Fibroblast of lung (primary cell): ENCODE data around the gene TBC1D5. TPM values are rescaled to one million over a fixed set of nuclear protein-coding genes. Genes with fewer than 3 reads are reported as not detected.
"Not testable (repeated sequence)": the region's sequence is repeated elsewhere in the genome, so short reads cannot be mapped to it uniquely, and the experiment has no call there.

Source experiments
- DNase-seq, 2 donors: peaks; one replicate each; pipeline versions ENCODE4 v3.0.0 to v3.0.0-alpha.2; 2010; ENCODE audit warnings: low read depth in 2 of 2
- H2AFZ ChIP-seq: 2 replicates; pipeline ENCODE4 v1.5.1; 2012; ENCODE audit warnings: low read length, control low read depth, inconsistent platforms
- H3K27ac ChIP-seq: 2 replicates; pipeline ENCODE4 v1.5.1; 2011; ENCODE audit warnings: low read length, control low read depth; ENCODE audit not compliant: insufficient read depth
- H3K27me3 ChIP-seq: 2 replicates; pipeline ENCODE4 v1.5.1; 2011; ENCODE audit warnings: mild to moderate bottlenecking, low read length; ENCODE audit not compliant: control insufficient read depth, insufficient read depth
- H3K36me3 ChIP-seq: 2 replicates; pipeline ENCODE4 v1.5.1; 2011; ENCODE audit warnings: low read length; ENCODE audit not compliant: control insufficient read depth, insufficient read depth
- H3K4me1 ChIP-seq: 2 replicates; pipeline ENCODE4 v1.5.1; 2011; ENCODE audit warnings: low read length; ENCODE audit not compliant: control insufficient read depth, insufficient read depth; ENCODE audit errors: extremely low read depth
- H3K4me2 ChIP-seq: 2 replicates; pipeline ENCODE4 v1.5.1; 2011; ENCODE audit warnings: low read length, control low read depth; ENCODE audit not compliant: insufficient read depth; ENCODE audit errors: extremely low read depth
- H3K4me3 ChIP-seq, 4 experiments: fragments of 200-600 bp in 1 of 4; sonication (generic) in 1 of 4; replicated peaks in 1 of 4; 2 replicates each; pipeline ENCODE4 v1.5.1; 2011 to 2016; ENCODE audit warnings: low read length in 4 of 4, low read depth in 3 of 4, mild to moderate bottlenecking in 3 of 4, control low read depth in 2 of 4, inconsistent platforms in 1 of 4, mixed read lengths in 1 of 4; ENCODE audit not compliant: insufficient read depth in 1 of 4; ENCODE audit errors: control extremely low read depth in 1 of 4
- H3K79me2 ChIP-seq: 2 replicates; pipeline ENCODE4 v1.5.1; 2012; ENCODE audit warnings: mild to moderate bottlenecking, low read length, inconsistent platforms; ENCODE audit not compliant: control insufficient read depth, insufficient read depth
- H3K9ac ChIP-seq: 2 replicates; pipeline ENCODE4 v1.5.1; 2011; ENCODE audit warnings: mild to moderate bottlenecking, low read length, control low read depth; ENCODE audit not compliant: insufficient read depth
- H3K9me3 ChIP-seq: 2 replicates; pipeline ENCODE4 v1.5.1; 2012; ENCODE audit warnings: low read depth, low read length; ENCODE audit not compliant: control insufficient read depth, insufficient read depth
- H4K20me1 ChIP-seq: 2 replicates; pipeline ENCODE4 v1.5.1; 2011; ENCODE audit warnings: low read length; ENCODE audit not compliant: control insufficient read depth, insufficient read depth; ENCODE audit errors: extremely low read depth
- CTCF ChIP-seq, 2 donors: IDR thresholded peaks in 1 of 2; conservative IDR thresholded peaks in 1 of 2; 1 replicate in 1 of 2; 2 replicates in 1 of 2; pipeline ENCODE4 v1.5.1; 2011 to 2012; ENCODE audit warnings: low read length in 2 of 2, control low read depth in 1 of 2, inconsistent platforms in 1 of 2, low read depth in 1 of 2, mild to moderate bottlenecking in 1 of 2
- EZH2 ChIP-seq: IDR thresholded peaks from 2 replicates; pipeline ENCODE4 v1.5.1; 2012; ENCODE audit warnings: low read length, control low read depth, mild to moderate bottlenecking; ENCODE audit errors: missing control alignments
- polyA plus RNA-seq, 2 donors: library from polyadenylated mRNA; depleted of rRNA in 1 of 2; stranded (reverse) in 1 of 2; unstranded in 1 of 2; fragments of >200 nt; gene quantifications; 2 replicates each; pipeline ENCODE4 v1.2.1, GENCODE V29; 2011 to 2012; ENCODE audit warnings: missing spikeins in 1 of 2
- total RNA-seq: library from RNA; depleted of rRNA; stranded (reverse); fragments of >200 nt; gene quantifications from 2 replicates; pipeline ENCODE4 v1.2.1, GENCODE V29; 2014

TBC1D5 gene
- total and polyA plus RNA-seq, 2 donors (not counting 1 experiment from before 2014, with no cell fraction given), result 43.6 to 129 TPM

GRCh38 chr3:17779304-17780250 lies 37.1 kb upstream of the TBC1D5 start:
- H3K9ac ChIP-seq, H3K4me2 ChIP-seq, H2AFZ ChIP-seq, H3K79me2 ChIP-seq, H3K9me3 ChIP-seq, H3K4me3 ChIP-seq, H3K27ac ChIP-seq, H3K4me1 ChIP-seq, H3K36me3 ChIP-seq, H3K27me3 ChIP-seq, DNase-seq, H4K20me1 ChIP-seq: not testable (repeated sequence)

- H2AFZ ChIP-seq, H3K27ac ChIP-seq, H3K9me3 ChIP-seq, H3K9ac ChIP-seq, H3K27me3 ChIP-seq, H3K79me2 ChIP-seq, H3K4me1 ChIP-seq, H3K36me3 ChIP-seq, DNase-seq, H4K20me1 ChIP-seq, H3K4me3 ChIP-seq, H3K4me2 ChIP-seq: not testable (repeated sequence)
Measured at GRCh38 chr3:17777326-17777725, 34.9 kb upstream of the TBC1D5 start.

- no peak overlapping the region for H3K4me3 ChIP-seq
- no peak overlapping the region for H3K27ac ChIP-seq
- H3K36me3 ChIP-seq, result no peaks in the 10 kb centered on the region
- no peak for DNase-seq
- no peaks in the 10 kb centered on the region for H3K4me1 ChIP-seq
- no peaks in the 10 kb centered on the region for H3K9me3 ChIP-seq
- no peak overlapping the region for H3K4me2 ChIP-seq
- no peaks in the 10 kb centered on the region for H3K27me3 ChIP-seq
- TF ChIP-seq CTCF (conservative IDR thresholded peaks at IDR 0.05 in 1 of 2, IDR thresholded peaks at IDR 0.05 in 1 of 2; ENCODE audit: low read depth in 1 of 2, low read length in 2 of 2), result no peak
- TF ChIP-seq EZH2, result no peak
- H4K20me1 ChIP-seq, result no peaks in the 10 kb centered on the region
- H2AFZ ChIP-seq, result no peak overlapping the region
- no peaks in the 10 kb centered on the region for H3K79me2 ChIP-seq
- H3K9ac ChIP-seq, result no peak overlapping the region
Measured at GRCh38 chr3:17775073-17775472, 32.6 kb upstream of the TBC1D5 start.

GRCh38 chr3:17774180-17774910 lies 31.9 kb upstream of the TBC1D5 start:
- DNase-seq, H3K27me3 ChIP-seq, H3K9ac ChIP-seq, H3K4me2 ChIP-seq, H4K20me1 ChIP-seq, H3K79me2 ChIP-seq, H3K9me3 ChIP-seq, H3K4me1 ChIP-seq, H3K36me3 ChIP-seq, H3K4me3 ChIP-seq, H3K27ac ChIP-seq, H2AFZ ChIP-seq: not testable (repeated sequence)
